GM18498 (cell line): Measurements from ENCODE around the gene SPPL2A.

Experiments
- ATAC-seq: cut with Tn5 transposase; IDR thresholded peaks from one replicate; pipeline ENCODE4 v1.9.1; 2021; ENCODE audit warnings: mild to moderate bottlenecking, moderate library complexity; ENCODE audit not compliant: unreplicated experiment

SPPL2A gene

DNA sequence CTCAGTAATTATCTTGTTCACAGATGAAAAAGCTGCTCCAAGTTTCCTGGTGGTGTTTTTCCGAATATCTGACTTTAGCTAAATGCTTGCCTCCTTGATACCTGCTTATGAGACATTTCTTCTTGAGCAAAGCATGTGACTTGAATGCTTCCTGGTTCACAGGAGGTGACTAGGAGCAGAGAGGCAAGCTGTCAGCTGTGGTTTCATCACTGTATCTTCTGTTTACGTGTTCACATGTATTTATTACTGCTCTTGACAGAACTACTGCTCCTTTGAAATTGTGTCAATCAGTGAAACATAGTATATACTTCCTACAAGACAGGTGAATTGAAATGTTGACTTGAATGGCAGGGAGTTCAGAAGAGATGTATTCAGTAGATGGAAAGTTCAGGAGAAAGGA is 8.9 kb upstream of the SPPL2A start:
- peak; percentile 54 for ATAC-seq

DNA sequence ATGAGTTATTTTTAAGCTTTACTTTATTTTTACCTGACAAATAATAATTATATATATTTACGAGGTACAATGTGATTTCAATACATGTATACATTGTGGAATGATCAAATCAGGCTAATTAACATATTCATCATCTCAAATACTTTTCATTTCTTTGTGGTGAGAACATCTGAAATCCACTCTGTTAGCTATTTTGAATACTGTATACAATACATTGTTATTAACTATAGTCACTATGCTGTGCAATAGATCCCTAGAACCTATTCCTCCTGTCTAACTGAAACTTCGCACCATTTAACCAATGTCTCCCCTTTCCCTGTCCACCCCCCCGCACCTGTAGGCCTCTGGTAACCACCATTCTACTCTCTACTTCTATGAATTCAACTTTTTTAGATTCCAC is 7.9 kb upstream of the SPPL2A start:
- no peak for ATAC-seq

DNA sequence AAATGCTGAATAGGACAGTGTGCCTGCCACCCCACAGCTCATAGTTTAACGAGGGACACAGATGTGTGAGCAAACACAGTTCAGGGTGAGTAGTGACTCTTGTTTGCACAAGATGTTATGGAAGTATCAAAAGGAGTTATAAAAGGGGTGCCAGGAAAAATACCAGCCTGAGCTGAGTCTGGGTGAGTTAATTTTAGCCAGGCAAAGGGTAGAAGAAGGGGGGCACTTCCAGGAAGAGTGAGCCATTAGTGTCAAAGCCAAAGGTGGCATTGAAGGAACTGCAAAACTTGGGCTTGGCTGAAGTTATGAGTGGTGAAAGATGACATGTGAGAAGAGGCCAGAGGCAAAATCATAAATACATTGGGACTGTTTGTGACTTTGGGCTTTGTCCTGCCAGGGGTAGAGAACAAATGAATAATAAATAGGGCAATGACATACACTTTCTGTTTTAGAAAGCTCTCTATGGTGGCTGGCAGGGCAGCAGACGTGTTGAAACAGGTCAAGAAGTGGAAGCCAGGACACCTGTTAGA is 1.9 kb upstream of the SPPL2A start:
- no peak for ATAC-seq

DNA sequence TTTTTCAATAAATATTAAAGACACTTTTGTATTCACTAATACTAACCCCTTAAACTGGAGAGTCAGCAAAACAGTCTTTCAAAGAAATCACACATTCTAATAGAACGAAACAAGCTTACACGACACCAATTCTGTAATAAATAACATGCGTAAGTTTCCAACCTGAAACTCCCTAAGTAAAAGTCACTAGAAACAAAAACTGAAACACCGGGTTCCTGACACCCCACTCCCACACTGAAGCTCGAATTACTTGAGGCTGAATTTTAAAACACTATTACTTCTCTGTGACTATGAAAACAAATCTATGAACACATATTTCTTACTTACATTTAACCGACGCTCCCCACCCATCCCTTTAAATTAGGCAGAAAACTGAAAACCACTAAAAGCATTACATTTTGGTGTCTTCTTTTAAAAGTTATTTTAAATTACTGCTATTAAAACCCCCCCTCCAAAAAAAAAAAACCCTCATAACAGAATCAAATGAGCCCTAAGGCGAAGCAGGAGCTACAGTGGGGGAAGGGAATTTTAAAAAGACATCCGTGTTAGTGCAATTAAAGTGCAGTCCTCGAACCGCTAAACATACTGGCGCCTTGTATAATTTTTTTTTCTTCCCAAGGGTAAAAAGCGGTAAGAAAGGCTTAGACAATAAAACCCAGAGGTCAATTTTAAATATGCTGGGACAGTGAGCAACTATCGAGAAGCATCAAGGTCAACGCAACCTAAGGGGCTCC is 878 bp downstream of the SPPL2A start:
- peak; percentile 28 for ATAC-seq

DNA sequence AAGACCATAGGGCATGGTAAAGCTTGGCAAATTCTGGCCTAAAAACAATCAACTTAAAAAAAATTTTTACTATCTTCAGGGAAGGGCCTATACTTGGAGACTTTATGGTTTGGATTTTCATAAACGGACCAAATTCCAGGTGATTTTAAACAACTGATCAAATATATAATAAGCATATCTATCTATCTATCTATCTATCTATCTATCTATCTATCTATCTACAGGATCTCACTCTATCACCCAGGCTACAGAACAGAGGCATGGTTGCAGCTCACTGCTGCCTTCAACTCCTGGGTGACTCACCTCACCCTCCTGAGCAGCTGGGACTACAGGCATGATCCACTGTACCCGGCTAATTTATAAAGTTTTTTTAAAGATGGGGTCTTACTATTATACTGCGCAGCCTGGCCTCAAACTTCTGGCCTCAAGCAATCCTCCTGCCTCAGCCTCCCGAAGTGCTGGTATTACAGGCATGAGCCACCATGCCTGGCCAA is 6.7 kb downstream of the SPPL2A start:
- ATAC-seq, result no peak

DNA sequence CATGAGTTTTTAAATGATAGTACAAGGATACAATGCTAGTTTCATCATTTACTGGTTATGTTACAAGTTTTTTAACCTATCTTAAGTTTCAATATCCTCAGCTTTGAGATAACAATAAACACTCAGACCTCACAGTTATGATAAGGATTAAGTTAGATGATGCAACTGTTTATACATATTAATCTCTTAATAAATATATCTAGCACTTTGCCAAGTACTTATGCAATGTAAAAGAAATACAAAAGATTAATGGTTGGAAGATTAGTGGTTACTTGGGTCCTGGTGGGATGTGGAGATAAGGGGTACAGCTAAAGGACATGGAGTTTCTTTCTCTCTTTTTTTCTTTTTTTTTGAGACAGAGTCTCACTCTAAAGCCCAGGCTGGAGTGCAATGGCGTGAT is 12.0 kb downstream of the SPPL2A start:
- no peak for ATAC-seq

DNA sequence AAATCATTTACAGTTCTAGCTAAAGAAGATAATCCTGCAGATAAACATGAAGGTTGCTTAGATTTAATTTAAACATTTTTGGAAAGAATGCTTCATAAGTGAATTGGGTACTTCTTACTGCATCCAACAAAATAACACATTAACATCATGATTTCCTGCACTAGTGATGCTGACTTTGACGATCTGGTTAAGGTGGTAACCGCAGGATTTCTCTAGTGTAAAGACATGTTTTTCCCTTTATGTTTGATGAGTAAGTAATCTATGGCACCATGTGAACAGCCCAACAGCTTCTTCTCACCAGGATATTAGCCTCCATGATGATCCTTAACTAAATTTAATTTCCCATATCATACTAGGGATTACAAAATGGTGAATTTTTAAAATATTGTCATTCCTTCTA is 14.1 kb downstream of the SPPL2A start:
- ATAC-seq, result no peak

DNA sequence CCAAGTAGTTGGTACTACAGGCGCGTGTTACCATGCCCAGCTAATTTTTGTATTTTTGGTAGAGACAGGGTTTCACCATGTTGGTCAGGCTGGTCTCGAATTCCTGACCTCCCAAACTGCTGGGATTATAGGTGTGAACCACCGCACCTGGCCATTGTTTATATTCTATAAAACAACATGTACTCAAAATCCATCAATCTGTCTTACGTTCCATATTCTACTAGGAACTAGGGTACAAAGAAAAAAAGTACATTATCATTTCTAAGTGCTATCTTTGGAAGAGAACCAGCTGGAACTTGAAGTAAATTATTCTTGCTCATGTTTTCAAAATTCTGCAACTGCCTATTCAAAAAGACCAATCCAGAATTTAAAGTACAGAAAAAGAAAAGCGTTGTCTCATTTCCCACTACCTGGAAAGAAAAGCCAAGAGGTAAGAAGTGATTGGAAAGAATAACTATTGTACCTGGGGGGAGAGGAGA is 15.2 kb downstream of the SPPL2A start:
- ATAC-seq, result no peak

DNA sequence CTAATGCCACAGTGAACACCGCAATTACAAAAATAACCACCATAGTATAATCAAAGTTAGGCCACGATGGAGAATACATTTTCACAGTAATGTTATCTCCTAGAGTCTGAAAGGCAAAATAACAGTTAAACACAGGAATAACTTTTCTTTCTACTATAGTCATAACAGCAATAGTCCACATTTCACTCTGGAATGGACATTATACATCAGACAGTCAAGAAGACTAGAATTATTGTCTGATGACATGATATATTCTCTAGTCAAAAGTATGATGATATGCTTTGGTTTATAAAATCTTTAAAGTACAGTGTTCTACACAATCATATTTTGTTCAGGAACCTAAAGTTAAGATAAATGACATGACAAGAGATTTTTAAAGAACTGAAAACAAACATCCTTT is 18.0 kb downstream of the SPPL2A start:
- ATAC-seq, result no peak

DNA sequence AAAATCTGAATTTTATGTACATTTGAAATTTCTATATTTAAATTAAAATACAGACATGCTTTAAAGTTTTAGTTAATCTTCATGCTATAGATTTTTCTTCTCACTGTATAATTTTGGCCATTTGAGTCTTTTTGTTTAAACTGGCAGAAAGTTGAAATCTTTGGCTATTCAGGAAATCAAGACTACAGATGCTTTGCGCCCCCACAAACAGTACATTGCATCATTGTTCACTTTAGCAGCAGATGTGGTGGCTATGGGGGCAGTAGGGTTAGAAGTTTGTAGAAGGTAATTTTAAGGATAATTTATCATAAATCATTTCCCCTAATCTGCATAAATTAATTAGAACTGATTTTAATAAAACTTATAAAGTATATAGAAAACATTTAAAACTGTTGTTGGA is 20.9 kb downstream of the SPPL2A start:
- no peak for ATAC-seq

DNA sequence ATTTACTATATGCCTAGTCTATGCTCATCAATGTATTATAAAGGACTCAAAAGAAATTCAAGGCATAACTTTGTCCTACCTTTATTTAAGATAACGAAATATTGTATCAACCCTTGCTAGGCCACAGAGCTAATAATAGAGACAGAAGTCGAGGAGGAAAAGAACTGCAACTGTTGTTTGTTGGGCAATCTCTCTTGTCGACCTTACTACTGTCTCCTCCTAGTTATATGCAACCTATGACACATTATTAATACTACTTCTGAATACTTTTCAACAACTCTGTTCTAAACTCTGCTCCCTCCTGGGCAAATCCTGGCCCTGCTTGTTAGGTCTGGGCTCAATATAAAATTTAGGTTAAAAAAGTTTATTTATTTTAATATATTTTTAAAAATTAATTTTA is 24.6 kb downstream of the SPPL2A start:
- ATAC-seq, result no peak

DNA sequence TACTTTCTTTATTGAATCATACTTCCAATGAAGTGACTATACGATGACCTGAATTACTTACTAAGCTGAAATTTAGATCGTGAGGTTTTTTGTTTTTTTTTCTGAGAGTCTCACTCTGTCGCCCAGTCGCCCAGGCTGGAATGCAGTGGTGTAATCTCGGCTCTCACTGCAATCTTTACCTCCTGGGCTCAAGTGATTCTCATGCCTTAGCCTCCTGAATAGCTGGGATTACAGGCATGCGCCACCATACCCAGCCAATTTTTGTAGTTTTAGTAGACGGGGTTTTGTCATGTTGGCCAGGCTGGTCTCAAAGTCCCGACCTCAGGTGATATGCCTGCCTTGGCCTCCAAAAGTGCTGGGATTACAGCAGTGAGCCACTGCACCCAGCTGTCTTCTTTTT is 28.7 kb downstream of the SPPL2A start:
- ATAC-seq, result no peak

DNA sequence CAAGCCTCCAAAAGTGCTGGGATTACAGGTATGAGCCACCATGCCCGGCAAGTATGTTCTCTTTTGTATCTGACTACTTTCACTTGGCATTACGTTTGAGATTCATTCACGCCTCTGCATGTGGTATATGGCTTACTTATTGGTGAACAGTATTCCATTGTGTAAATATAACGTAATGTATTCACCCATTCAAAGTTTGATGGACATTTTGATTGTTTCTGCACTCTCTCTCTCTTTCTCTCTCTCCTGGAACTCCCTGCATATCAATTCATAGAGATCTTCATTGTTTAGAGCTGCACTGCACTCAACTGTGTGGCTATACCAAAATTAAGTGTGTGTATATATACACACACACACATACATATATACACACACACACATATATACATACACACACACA is 30.4 kb downstream of the SPPL2A start:
- no peak for ATAC-seq

DNA sequence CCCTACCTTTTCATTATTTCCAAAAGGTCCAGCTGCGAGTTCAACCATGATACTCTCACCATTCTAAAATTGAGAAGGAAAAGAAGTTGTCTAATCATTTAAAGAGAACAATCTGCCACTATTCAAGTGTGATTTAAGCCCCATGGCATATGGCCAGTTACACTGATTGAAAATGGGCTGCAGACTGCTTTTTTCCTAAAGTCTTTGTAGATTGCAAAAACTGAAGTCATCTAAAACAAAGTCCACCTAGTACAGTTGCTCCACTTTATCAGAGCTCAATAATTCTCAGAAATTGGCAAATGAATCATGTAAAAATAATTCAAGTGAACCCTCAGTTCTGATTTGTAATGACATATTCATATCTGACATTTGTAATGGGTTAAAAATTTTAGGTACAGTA is 39.2 kb downstream of the SPPL2A start:
- no peak for ATAC-seq

DNA sequence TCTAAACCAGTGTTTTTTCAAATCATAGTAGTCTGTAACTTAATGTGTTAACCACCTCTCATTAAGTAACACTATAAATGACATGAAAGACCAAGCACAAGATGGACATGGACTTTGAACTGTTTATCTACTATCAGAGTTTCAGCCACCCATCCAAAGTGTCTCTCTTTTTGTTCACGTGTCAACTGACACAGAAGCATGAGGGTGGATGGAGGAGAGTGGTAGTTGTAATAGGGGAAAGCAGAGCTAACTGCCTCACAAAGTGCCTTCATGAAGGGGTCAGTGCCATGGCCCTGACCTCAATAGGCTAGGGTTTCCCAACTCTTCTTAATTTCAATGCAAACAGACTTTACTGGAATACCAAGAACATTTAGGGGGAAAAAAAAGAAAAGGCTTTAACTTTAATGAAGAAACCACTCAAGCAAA is 46.8 kb downstream of the SPPL2A start:
- ATAC-seq, result no peak

DNA sequence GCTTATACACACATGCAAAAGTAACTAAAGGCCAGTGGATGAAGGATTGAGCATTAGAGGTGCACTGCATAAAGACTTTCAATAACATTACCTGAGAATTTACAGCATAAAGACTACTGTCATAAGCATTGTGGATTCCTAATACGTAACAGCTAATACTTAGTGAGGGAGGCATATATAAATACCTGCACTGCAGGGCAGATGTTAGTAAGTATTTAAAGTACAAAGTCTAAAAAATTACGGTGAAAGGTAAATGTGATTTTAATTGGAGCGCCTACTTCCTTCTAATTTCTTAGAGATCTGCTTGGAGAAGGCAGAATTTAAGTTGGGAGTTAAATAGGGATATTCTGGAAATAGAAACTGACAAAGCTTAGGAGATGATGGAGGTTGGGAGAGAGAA is 53.5 kb downstream of the SPPL2A start:
- no peak for ATAC-seq

DNA sequence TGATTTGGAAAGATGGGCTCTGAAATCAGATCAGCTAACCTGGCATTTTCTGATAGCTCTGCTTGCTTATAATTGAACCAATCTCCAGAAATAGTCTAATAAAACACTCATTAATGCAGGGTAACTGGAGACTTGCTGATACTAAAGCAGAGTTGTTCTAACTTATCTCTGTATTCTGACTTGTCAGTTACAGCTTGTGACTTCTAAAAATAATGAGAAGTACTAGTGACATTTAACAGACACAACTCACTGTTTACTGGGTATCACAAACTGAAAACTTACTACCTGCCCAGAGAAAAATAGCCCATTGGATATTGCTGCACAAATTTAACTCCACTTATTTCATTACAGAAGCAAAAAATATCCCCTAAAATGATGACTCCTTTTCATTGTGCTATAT is 54.9 kb downstream of the SPPL2A start:
- no peak for ATAC-seq

DNA sequence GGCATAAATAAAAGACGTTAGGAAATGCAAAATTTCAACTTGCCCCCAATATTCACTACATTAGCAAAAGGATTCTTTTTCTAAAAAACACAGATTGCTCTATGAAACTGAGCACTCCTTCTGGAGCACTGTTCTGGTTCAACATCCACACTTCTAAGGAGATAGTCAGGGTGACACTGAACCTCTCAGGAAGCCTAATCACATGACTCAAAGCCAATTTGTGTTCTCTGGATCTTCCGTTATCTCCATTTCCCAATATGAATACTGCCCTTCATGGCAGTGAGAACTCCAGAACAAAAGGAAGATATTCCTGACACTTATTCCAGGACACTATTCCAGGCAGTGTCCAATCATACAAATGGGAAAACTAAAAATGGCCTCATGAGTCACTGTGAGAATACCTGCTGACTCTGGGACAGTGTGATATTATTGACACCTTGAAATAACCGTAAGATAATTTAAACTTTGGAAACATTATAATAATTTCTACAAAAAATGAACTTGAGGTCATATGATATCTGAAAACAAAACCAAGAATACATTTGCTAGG is 57.6 kb downstream of the SPPL2A start:
- ATAC-seq, result no peak

DNA sequence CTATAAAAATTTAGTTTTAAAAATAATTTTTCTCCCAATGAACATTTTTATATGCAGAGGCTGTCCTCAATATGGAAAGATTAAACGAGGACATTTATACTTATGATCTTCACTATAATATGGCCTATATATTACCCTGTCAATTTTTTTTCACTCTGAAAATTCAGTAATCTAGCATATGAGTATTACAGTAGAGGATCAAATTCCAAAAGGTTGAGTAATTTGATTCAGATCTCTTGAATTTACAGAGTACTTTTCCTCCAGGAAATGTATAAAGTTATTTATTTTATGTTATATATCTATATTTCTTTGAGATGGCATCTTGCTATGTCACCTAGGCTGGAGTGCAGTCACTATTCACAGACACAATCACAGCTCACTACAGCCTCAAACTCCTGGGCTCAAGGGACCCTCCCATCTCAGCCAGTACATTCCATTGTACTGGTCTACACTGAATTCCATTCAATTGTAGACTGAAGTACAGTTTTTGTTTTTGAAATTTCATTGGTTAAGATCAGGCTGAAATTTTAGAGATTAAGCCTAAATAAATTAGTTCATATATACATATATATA is 62.7 kb downstream of the SPPL2A start:
- no peak for ATAC-seq

DNA sequence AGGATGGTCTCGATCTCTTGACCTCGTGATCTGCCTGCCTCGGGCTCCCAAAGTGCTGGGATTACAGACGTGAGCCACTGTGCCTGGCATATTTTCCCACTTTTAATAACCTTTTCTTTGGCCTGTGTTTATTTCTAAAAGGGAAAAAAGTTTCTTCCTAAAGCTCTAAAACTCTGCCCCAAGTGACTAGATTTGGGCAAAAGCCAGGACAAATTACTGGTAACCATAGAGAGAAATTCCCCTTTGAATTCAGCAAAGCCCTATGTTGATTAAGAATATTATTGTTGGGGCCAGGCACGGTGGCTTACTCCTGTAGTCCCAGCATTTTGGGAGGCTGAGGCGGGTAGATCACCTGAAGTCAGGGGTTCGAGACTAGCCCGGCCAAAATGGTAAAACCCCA is 67.4 kb downstream of the SPPL2A start:
- ATAC-seq, result no peak

DNA sequence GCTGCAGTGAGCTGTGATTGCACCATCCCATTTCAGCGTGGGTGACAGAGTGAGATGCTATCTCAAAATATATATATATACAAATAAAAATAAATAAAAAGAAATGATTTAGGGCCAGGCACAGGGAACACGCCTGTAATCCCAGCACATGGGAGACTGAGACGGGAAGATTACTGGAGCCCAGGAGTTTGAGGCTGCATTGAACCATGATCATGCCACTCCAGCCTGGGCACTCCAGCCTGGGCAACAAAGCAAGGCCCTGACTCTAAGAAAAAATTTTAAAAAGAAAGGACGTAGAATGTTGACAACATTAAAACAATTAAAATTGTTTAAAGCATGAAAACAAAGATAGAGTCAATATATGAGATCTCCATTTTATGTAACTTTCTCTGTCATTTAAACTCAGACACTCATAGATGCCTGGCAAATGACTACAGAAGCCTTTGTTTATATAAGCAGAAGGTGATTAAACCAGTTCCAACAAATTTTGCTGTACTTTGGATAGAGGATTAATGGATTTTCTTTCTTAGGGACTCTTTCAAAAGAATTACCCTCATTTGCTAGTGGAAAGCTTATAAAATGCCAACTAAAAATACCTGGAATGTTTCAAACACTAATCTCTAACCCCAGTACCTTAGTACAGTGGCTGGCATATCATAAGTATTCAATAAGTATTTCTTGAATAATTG is 68.3 kb downstream of the SPPL2A start:
- no peak for ATAC-seq
